ENCODE data around the gene FYCO1. TPM values are rescaled to one million over a fixed set of nuclear protein-coding genes. Genes with fewer than 3 reads are reported as not detected.

Gene FYCO1
- total RNA-seq, 4 donors from 2014 or later, result 45.3 to 64.5 (median 53.7) TPM

DNA sequence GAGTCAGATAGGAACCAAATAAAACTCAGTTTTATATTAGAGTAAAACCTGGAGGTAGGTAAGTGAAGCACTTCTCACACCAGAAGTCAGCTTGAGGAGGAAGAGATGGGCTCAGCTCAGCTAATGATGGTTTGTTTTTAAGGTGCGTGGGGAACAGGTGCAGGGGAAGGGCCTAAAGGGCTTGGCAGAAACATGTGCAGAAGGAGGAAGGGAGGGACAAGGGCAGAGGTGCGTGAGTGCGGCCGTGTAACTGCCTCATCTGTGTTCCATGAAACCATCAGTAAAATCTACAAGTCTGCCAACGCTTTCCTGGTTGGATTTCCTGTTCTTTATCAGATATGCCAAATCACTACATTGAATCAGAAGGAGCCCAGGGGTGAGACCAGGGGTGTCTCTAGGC is 19.9 kb downstream of the FYCO1 start:
- DNase-seq (ENCODE audit: low spot score in 2 of 2), result no peak
- WGBS, result 43% methylated on average over 5 of the region's 5 CpGs
- Histone ChIP-seq H3K4me1 (peaks cover 11% of the 10 kb centered on the region), H3K9me3 (no peaks in the 10 kb centered on the region), H3K36me3 (peaks cover 64% of the 10 kb centered on the region), H3K27me3 (no peaks in the 10 kb centered on the region), H3K27ac (no peak overlapping the region), H3K4me3 (no peak overlapping the region)
- TF ChIP-seq POLR2AphosphoS5 (IDR thresholded peaks at IDR 0.05) (no peak), POLR2A (IDR thresholded peaks at IDR 0.05) (no peak), EP300 (IDR thresholded peaks at IDR 0.05) (no peak)
- TF ChIP-seq, protein P1, sequence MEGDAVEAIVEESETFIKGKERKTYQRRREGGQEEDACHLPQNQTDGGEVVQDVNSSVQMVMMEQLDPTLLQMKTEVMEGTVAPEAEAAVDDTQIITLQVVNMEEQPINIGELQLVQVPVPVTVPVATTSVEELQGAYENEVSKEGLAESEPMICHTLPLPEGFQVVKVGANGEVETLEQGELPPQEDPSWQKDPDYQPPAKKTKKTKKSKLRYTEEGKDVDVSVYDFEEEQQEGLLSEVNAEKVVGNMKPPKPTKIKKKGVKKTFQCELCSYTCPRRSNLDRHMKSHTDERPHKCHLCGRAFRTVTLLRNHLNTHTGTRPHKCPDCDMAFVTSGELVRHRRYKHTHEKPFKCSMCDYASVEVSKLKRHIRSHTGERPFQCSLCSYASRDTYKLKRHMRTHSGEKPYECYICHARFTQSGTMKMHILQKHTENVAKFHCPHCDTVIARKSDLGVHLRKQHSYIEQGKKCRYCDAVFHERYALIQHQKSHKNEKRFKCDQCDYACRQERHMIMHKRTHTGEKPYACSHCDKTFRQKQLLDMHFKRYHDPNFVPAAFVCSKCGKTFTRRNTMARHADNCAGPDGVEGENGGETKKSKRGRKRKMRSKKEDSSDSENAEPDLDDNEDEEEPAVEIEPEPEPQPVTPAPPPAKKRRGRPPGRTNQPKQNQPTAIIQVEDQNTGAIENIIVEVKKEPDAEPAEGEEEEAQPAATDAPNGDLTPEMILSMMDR (IDR thresholded peaks at IDR 0.05), result no peak

DNA sequence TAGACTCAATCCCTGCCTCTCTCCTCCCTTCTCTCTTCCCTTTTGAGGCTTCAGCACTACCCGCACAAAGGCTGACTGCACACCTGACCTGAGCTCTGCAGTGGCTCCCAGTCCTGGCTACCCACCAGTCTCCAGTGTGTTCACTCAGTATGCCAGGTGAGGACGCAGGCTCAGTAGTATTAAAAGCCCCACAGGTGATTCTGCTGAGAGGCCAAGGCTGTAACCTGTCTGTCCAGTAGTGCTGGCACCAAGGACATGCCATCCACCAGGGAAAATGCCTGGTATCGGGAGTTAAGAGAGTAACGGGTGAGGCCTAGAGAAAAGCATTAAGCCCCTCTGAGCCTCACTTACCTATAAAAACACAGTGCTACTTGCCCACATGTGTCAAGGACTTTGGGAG is 20.9 kb downstream of the FYCO1 start:
- DNase-seq (ENCODE audit: low spot score in 2 of 2), result no peak
- Histone ChIP-seq H3K27ac (no peak overlapping the region), H3K4me3 (no peak overlapping the region), H3K36me3 (peaks cover 62% of the 10 kb centered on the region), H3K27me3 (no peaks in the 10 kb centered on the region), H3K4me1 (peaks cover 11% of the 10 kb centered on the region), H3K9me3 (no peaks in the 10 kb centered on the region)
- TF ChIP-seq POLR2AphosphoS5 (IDR thresholded peaks at IDR 0.05) (no peak), POLR2A (IDR thresholded peaks at IDR 0.05) (no peak), EP300 (IDR thresholded peaks at IDR 0.05) (no peak)
- TF ChIP-seq, protein P1 (IDR thresholded peaks at IDR 0.05), result no peak
- WGBS, result 84% methylated on average over 4 of the region's 4 CpGs

GRCh38 chr3:45972534-45973402 is 22.9 kb downstream of the FYCO1 start:
- TF ChIP-seq POLR2A (IDR thresholded peaks at IDR 0.05) (no peak), POLR2AphosphoS5 (IDR thresholded peaks at IDR 0.05) (no peak), EP300 (IDR thresholded peaks at IDR 0.05) (no peak)
- TF ChIP-seq, protein P1 (IDR thresholded peaks at IDR 0.05), result no peak
- Histone ChIP-seq H3K27ac (no peak overlapping the region), H3K36me3 (peaks cover 67% of the 10 kb centered on the region), H3K4me1 (peaks cover 14% of the 10 kb centered on the region), H3K27me3 (no peaks in the 10 kb centered on the region), H3K4me3 (no peak overlapping the region), H3K9me3 (no peaks in the 10 kb centered on the region)
- 87% methylated on average over 6 of the region's 6 CpGs for WGBS
- no peak for DNase-seq (ENCODE audit: low spot score in 2 of 2)

GRCh38 chr3:45969953-45970352 is 25.7 kb downstream of the FYCO1 start:
- H3K36me3 ChIP-seq, result peaks cover 74% of the 10 kb centered on the region
- no peaks in the 10 kb centered on the region for H3K9me3 ChIP-seq
- H3K4me1 ChIP-seq, result peaks cover 4% of the 10 kb centered on the region
- H3K4me3 ChIP-seq, result no peak overlapping the region
- H3K27ac ChIP-seq, result no peak overlapping the region
- no peaks in the 10 kb centered on the region for H3K27me3 ChIP-seq
- no peak for TF ChIP-seq EP300 (IDR thresholded peaks at IDR 0.05)
- no peak for TF ChIP-seq POLR2AphosphoS5 (IDR thresholded peaks at IDR 0.05)
- TF ChIP-seq POLR2A (IDR thresholded peaks at IDR 0.05), result no peak
- TF ChIP-seq, protein P1 (IDR thresholded peaks at IDR 0.05), result no peak
- WGBS, result 93% methylated on average over 3 of the region's 3 CpGs
- no peak for DNase-seq (ENCODE audit: low spot score in 2 of 2)

GRCh38 chr3:45969116-45969515 is 26.5 kb downstream of the FYCO1 start:
- no peak for TF ChIP-seq POLR2AphosphoS5 (IDR thresholded peaks at IDR 0.05)
- no peak for TF ChIP-seq POLR2A (IDR thresholded peaks at IDR 0.05)
- TF ChIP-seq EP300 (IDR thresholded peaks at IDR 0.05), result no peak
- TF ChIP-seq, protein P1 (IDR thresholded peaks at IDR 0.05), result no peak
- WGBS, result 92% methylated on average over 3 of the region's 3 CpGs
- peaks cover 4% of the 10 kb centered on the region for H3K4me1 ChIP-seq

More at GRCh38 chr3:45969116-45969515, 26.5 kb downstream of the FYCO1 start:
- Histone ChIP-seq H3K4me3 (no peak overlapping the region), H3K27ac (no peak overlapping the region), H3K36me3 (peaks cover 74% of the 10 kb centered on the region), H3K27me3 (no peaks in the 10 kb centered on the region), H3K9me3 (no peaks in the 10 kb centered on the region)
- DNase-seq (ENCODE audit: low spot score in 2 of 2), result no peak
